WTC11 (cell line): ENCODE data around the gene CAV3. TPM values are rescaled to one million over a fixed set of nuclear protein-coding genes. Genes with fewer than 3 reads are reported as not detected.

Experiments used
- ATAC-seq: fragments of 200-7000 bp; cut with Tn5 transposase; 2 replicates; pipeline ENCODE4 v1.10.0; 2021; ENCODE audit warnings: mild to moderate bottlenecking, moderate library complexity
- CTCF ChIA-PET: fragments of 300-600 bp; sonication (Branson Sonifier 250); formaldehyde crosslinking; loops from one replicate; lab custom pipeline; 2021; ENCODE audit warnings: antibody characterized with exemption; lab: Charles Lee
- POLR2A ChIA-PET: fragments of 350-600 bp; sonication (Branson Sonifier 250); formaldehyde crosslinking; loops from one replicate; lab custom pipeline; 2021; ENCODE audit warnings: antibody characterized with exemption; lab: Charles Lee
- DNase-seq: peaks from one replicate; pipeline ENCODE4 v3.0.0; 2021; ENCODE audit warnings: low spot score
- H3K27ac Mint-ChIP-seq: 2 replicates; pipeline ENCODE4 v1.8.0; 2021; ENCODE audit warnings: mixed read lengths
- H3K27me3 Mint-ChIP-seq: 2 replicates; pipeline ENCODE4 v1.8.0; 2021; ENCODE audit warnings: low read depth, mild to moderate bottlenecking, moderate library complexity, mixed read lengths
- H3K36me3 Mint-ChIP-seq: 2 replicates; pipeline ENCODE4 v1.8.0; 2021; ENCODE audit warnings: mixed read lengths
- H3K4me1 Mint-ChIP-seq: 2 replicates; pipeline ENCODE4 v1.8.0; 2022; ENCODE audit warnings: mixed read lengths
- H3K4me3 Mint-ChIP-seq: 2 replicates; pipeline ENCODE4 v1.8.0; 2021; ENCODE audit warnings: mild to moderate bottlenecking, moderate library complexity, mixed read lengths
- H3K9me3 Mint-ChIP-seq: 2 replicates; pipeline ENCODE4 v1.8.0; 2021; ENCODE audit warnings: mixed read lengths
- CREB1 ChIP-seq: sonication (generic); formaldehyde crosslinking; IDR thresholded peaks from 2 replicates; pipeline ENCODE4 v1.8.0; 2023; ENCODE audit warnings: mild to moderate bottlenecking, missing genetic modification reagents
- CREM ChIP-seq: sonication (generic); formaldehyde crosslinking; IDR thresholded peaks from 2 replicates; pipeline ENCODE4 v1.8.1; 2022; ENCODE audit warnings: mild to moderate bottlenecking, missing genetic modification reagents, moderate library complexity
- IRF1 ChIP-seq: sonication (generic); formaldehyde crosslinking; IDR thresholded peaks from 2 replicates; pipeline ENCODE4 v1.8.0; 2023; ENCODE audit warnings: missing genetic modification reagents
- IRF2 ChIP-seq: sonication (generic); formaldehyde crosslinking; IDR thresholded peaks from 2 replicates; pipeline ENCODE4 v1.8.0; 2022; ENCODE audit warnings: low read depth, missing genetic modification reagents, borderline replicate concordance
- MAX ChIP-seq: sonication (generic); formaldehyde crosslinking; IDR thresholded peaks from 2 replicates; pipeline ENCODE4 v1.8.0; 2022; ENCODE audit warnings: mild to moderate bottlenecking, missing genetic modification reagents
- MYBL2 ChIP-seq: sonication (generic); formaldehyde crosslinking; IDR thresholded peaks from 2 replicates; pipeline ENCODE4 v1.8.1; 2023; ENCODE audit warnings: mild to moderate bottlenecking, moderate library complexity, missing genetic modification reagents
- NR3C1 ChIP-seq: sonication (generic); formaldehyde crosslinking; conservative IDR thresholded peaks from 2 replicates; pipeline ENCODE4 v1.8.1; 2023; ENCODE audit warnings: low read depth, mild to moderate bottlenecking, missing genetic modification reagents
- SOX15 ChIP-seq: fragments of 250-450 bp; sonication (Bioruptor Pico); IDR thresholded peaks from 2 replicates; pipeline ENCODE4 v1.9.0; 2021; ENCODE audit warnings: mild to moderate bottlenecking
- TEAD4 ChIP-seq: sonication (generic); formaldehyde crosslinking; IDR thresholded peaks from 2 replicates; pipeline ENCODE4 v1.8.0; 2022; ENCODE audit warnings: mild to moderate bottlenecking, missing genetic modification reagents
- ZNF219 ChIP-seq: sonication (generic); formaldehyde crosslinking; IDR thresholded peaks from 2 replicates; pipeline ENCODE4 v1.8.0; 2023; ENCODE audit warnings: missing genetic modification reagents, mild to moderate bottlenecking, borderline replicate concordance
- ZNF317 ChIP-seq: sonication (generic); formaldehyde crosslinking; IDR thresholded peaks from 2 replicates; pipeline ENCODE4 v1.8.1; 2023; ENCODE audit warnings: low read depth, mild to moderate bottlenecking, moderate library complexity, missing genetic modification reagents, borderline replicate concordance
- total RNA-seq: library from RNA; stranded (reverse); gene quantifications from 3 replicates; pipeline ENCODE4 v1.2.3, GENCODE V29; 2021
- TF ChIP-seq, protein P1 (sequence below): fragments of 250-450 bp; sonication (Bioruptor Pico); IDR thresholded peaks from 2 replicates; pipeline ENCODE4 v1.8.0; 2021; ENCODE audit warnings: mild to moderate bottlenecking
- TF ChIP-seq, protein P2 (sequence below): sonication (generic); formaldehyde crosslinking; IDR thresholded peaks from 2 replicates; pipeline ENCODE4 v1.8.1; 2023; ENCODE audit warnings: mild to moderate bottlenecking, missing genetic modification reagents
- TF ChIP-seq, protein P3 (sequence below): sonication (generic); formaldehyde crosslinking; IDR thresholded peaks from 2 replicates; pipeline ENCODE4 v1.8.1; 2022; ENCODE audit warnings: mild to moderate bottlenecking, moderate library complexity, missing genetic modification reagents
- TF ChIP-seq, protein P4 (sequence below): sonication (generic); formaldehyde crosslinking; IDR thresholded peaks from 2 replicates; pipeline ENCODE4 v1.8.1; 2022; ENCODE audit warnings: missing genetic modification reagents, borderline replicate concordance

The CAV3 gene
- total RNA-seq, 1 experiment from 2014 or later: not detected

- Mint-ChIP-seq H3K9me3 (peaks cover 7% of the 10 kb centered on the region), H3K27ac (no peak overlapping the region), H3K4me3 (no peak overlapping the region), H3K27me3 (no peaks in the 10 kb centered on the region), H3K36me3 (0 out of 2 replicates have a peak, but pooled peaks cover 2% of the 10 kb centered on the region), H3K4me1 (no peaks in the 10 kb centered on the region)
- ATAC-seq: no peak
- DNase-seq: no peak
- ChIA-PET CTCF (interaction anchor here (1.4 kb wide), 1 partner anchor 24 kb away, joined by 8 read pairs; the partner anchor contains the start of gene OXTR), POLR2A (no interaction called here)
- TF ChIP-seq, protein P1, sequence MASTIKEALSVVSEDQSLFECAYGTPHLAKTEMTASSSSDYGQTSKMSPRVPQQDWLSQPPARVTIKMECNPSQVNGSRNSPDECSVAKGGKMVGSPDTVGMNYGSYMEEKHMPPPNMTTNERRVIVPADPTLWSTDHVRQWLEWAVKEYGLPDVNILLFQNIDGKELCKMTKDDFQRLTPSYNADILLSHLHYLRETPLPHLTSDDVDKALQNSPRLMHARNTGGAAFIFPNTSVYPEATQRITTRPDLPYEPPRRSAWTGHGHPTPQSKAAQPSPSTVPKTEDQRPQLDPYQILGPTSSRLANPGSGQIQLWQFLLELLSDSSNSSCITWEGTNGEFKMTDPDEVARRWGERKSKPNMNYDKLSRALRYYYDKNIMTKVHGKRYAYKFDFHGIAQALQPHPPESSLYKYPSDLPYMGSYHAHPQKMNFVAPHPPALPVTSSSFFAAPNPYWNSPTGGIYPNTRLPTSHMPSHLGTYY (CRISPR knock-in tag): no peak
- TF ChIP-seq SOX15 (CRISPR knock-in tag) (no peak), MAX (no peak), NR3C1 (CRISPR knock-in tag) (no peak)
Observed at GRCh38 chr3:8793242-8793641, 59.6 kb downstream of the CAV3 start.

- Mint-ChIP-seq H3K27ac (no peak overlapping the region), H3K9me3 (peaks cover 4% of the 10 kb centered on the region), H3K4me1 (no peaks in the 10 kb centered on the region), H3K27me3 (no peaks in the 10 kb centered on the region)
- ATAC-seq: no peak
- TF ChIP-seq ZNF219 (no peak), CREM (no peak), CREB1 (CRISPR knock-in tag) (no peak), ZNF317 (CRISPR knock-in tag) (no peak), IRF1 (CRISPR knock-in tag) (no peak), MYBL2 (CRISPR knock-in tag) (no peak), IRF2 (CRISPR knock-in tag) (no peak), TEAD4 (CRISPR knock-in tag) (no peak)
- TF ChIP-seq, protein P2, sequence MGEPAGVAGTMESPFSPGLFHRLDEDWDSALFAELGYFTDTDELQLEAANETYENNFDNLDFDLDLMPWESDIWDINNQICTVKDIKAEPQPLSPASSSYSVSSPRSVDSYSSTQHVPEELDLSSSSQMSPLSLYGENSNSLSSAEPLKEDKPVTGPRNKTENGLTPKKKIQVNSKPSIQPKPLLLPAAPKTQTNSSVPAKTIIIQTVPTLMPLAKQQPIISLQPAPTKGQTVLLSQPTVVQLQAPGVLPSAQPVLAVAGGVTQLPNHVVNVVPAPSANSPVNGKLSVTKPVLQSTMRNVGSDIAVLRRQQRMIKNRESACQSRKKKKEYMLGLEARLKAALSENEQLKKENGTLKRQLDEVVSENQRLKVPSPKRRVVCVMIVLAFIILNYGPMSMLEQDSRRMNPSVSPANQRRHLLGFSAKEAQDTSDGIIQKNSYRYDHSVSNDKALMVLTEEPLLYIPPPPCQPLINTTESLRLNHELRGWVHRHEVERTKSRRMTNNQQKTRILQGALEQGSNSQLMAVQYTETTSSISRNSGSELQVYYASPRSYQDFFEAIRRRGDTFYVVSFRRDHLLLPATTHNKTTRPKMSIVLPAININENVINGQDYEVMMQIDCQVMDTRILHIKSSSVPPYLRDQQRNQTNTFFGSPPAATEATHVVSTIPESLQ (CRISPR knock-in tag): no peak
- TF ChIP-seq, protein P3, sequence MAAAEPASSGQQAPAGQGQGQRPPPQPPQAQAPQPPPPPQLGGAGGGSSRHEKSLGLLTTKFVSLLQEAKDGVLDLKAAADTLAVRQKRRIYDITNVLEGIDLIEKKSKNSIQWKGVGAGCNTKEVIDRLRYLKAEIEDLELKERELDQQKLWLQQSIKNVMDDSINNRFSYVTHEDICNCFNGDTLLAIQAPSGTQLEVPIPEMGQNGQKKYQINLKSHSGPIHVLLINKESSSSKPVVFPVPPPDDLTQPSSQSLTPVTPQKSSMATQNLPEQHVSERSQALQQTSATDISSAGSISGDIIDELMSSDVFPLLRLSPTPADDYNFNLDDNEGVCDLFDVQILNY (CRISPR knock-in tag): no peak
- TF ChIP-seq, protein P4, sequence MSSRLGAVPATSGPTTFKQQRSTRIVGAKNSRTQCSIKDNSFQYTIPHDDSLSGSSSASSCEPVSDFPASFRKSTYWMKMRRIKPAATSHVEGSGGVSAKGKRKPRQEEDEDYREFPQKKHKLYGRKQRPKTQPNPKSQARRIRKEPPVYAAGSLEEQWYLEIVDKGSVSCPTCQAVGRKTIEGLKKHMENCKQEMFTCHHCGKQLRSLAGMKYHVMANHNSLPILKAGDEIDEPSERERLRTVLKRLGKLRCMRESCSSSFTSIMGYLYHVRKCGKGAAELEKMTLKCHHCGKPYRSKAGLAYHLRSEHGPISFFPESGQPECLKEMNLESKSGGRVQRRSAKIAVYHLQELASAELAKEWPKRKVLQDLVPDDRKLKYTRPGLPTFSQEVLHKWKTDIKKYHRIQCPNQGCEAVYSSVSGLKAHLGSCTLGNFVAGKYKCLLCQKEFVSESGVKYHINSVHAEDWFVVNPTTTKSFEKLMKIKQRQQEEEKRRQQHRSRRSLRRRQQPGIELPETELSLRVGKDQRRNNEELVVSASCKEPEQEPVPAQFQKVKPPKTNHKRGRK: no peak
- TF ChIP-seq, all 79 proteins: peak for 0
- POLR2A ChIA-PET: no interaction called here
- Mint-ChIP-seq H3K36me3 (no peaks in the 10 kb centered on the region), H3K4me3 (no peak overlapping the region)
- DNase-seq: no peak
- CTCF ChIA-PET: no interaction called here
Observed at GRCh38 chr3:8794247-8794646, 60.6 kb downstream of the CAV3 start.

Other genes with a start within 250 kb of the CAV3 start
- 10.6 to 12.5 TPM (median 10.9 TPM) in 3 replicates for gene LMCD1, start 232.0 kb upstream of the CAV3 start, total RNA-seq
- gene SSUH2, start 89.0 kb upstream of the CAV3 start, total RNA-seq: 0.44 to 0.94 TPM (median 0.57 TPM) in 3 replicates
- 1.6 to 3.6 TPM (median 1.7 TPM) in 3 replicates for gene OXTR, start 35.8 kb downstream of the CAV3 start, total RNA-seq
- gene RAD18, start 229.7 kb downstream of the CAV3 start, total RNA-seq: 20.9 to 24.4 TPM (median 22.9 TPM) in 3 replicates